IMR-90 (cell line): Measurements from ENCODE around the gene ATMIN.

ENCODE experiments used
- BHLHE40 ChIP-seq: fragments of 150-350 bp; IDR thresholded peaks from 2 replicates; pipeline ENCODE4 v1.6.1; 2016; ENCODE audit warnings: mild to moderate bottlenecking, low read depth, low read length
- CEBPB ChIP-seq: IDR thresholded peaks from 2 replicates; pipeline ENCODE4 v1.6.1; 2012; ENCODE audit warnings: low read depth, low read length, improper control_type of control experiment
- MAFK ChIP-seq: IDR thresholded peaks from 2 replicates; pipeline ENCODE4 v1.6.1; 2012; ENCODE audit warnings: low read depth, low read length, improper control_type of control experiment
- POLR2A ChIP-seq: IDR thresholded peaks from 2 replicates; pipeline ENCODE4 v1.6.1; 2012; ENCODE audit warnings: mild to moderate bottlenecking, low read depth, low read length
- RCOR1 ChIP-seq: IDR thresholded peaks from 2 replicates; pipeline ENCODE4 v1.6.1; 2012; ENCODE audit warnings: mild to moderate bottlenecking, low read length, improper control_type of control experiment; ENCODE audit not compliant: insufficient replicate concordance
- SMC3 ChIP-seq: fragments of 150-350 bp; IDR thresholded peaks from 2 replicates; pipeline ENCODE4 v1.6.1; 2016; ENCODE audit warnings: low read depth, mild to moderate bottlenecking, antibody characterized with exemption, low read length, moderate library complexity
- TF ChIP-seq, protein P1 (sequence below): conservative IDR thresholded peaks from 2 replicates; pipeline ENCODE4 v1.5.1; 2012; ENCODE audit warnings: mild to moderate bottlenecking, low read depth, low read length, improper control_type of control experiment
- TF ChIP-seq, protein P2 (sequence below): fragments of 150-350 bp; IDR thresholded peaks from 2 replicates; pipeline ENCODE4 v1.6.1; 2017; ENCODE audit warnings: mild to moderate bottlenecking, antibody characterized with exemption, low read length, low read depth

DNA sequence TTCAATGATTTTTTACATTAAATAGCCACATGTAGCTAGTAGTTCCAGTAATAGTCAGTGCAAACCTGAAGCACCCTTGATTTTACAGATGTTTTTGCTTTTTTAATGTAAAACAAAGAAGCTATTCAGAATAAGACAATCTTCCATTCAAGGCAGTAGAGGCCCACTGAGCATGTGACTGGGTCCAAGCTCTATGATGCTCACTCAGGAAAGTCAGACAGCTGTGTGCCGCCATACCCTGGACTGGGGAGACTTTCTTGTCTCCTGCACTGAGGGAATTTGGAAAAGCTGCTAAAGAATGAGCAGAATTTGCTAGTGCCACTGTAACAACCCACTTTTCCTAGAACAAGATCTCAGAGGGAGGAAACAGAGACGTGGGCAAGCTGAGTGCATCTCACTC is 17.1 kb upstream of the ATMIN start:
- TF ChIP-seq, protein P1, sequence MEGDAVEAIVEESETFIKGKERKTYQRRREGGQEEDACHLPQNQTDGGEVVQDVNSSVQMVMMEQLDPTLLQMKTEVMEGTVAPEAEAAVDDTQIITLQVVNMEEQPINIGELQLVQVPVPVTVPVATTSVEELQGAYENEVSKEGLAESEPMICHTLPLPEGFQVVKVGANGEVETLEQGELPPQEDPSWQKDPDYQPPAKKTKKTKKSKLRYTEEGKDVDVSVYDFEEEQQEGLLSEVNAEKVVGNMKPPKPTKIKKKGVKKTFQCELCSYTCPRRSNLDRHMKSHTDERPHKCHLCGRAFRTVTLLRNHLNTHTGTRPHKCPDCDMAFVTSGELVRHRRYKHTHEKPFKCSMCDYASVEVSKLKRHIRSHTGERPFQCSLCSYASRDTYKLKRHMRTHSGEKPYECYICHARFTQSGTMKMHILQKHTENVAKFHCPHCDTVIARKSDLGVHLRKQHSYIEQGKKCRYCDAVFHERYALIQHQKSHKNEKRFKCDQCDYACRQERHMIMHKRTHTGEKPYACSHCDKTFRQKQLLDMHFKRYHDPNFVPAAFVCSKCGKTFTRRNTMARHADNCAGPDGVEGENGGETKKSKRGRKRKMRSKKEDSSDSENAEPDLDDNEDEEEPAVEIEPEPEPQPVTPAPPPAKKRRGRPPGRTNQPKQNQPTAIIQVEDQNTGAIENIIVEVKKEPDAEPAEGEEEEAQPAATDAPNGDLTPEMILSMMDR, result no peak
- no peak for TF ChIP-seq RCOR1
- no peak for TF ChIP-seq SMC3
- TF ChIP-seq BHLHE40, result no peak
- TF ChIP-seq, protein P2, sequence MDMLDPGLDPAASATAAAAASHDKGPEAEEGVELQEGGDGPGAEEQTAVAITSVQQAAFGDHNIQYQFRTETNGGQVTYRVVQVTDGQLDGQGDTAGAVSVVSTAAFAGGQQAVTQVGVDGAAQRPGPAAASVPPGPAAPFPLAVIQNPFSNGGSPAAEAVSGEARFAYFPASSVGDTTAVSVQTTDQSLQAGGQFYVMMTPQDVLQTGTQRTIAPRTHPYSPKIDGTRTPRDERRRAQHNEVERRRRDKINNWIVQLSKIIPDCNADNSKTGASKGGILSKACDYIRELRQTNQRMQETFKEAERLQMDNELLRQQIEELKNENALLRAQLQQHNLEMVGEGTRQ, result no peak
- TF ChIP-seq POLR2A, result no peak
- no peak for TF ChIP-seq MAFK
- TF ChIP-seq CEBPB, result no peak
